ENCODE data around the gene IFNAR1. TPM values are rescaled to one million over a fixed set of nuclear protein-coding genes. Genes with fewer than 3 reads are reported as not detected.

Gene IFNAR1
- total and polyA plus RNA-seq, 2 of the 8 experiments (the other 6 are each of a cell fraction or from before 2014, with no cell fraction given), result 3.1 to 17.1 TPM

GRCh38 chr21:33403786-33404585 is 79.2 kb downstream of the IFNAR1 start (continued):
- TF ChIP-seq E2F6 (IDR thresholded peaks at IDR 0.05) (no peak), RFX5 (IDR thresholded peaks at IDR 0.05; ENCODE audit: borderline replicate concordance, low read depth, low read length) (no peak), ATF2 (IDR thresholded peaks at IDR 0.05; ENCODE audit: low read length) (no peak), GABPA (IDR thresholded peaks at IDR 0.05; ENCODE audit: borderline replicate concordance, insufficient read depth, low read length) (no peak), EZH2 (IDR thresholded peaks at IDR 0.05; ENCODE audit: low read depth, low read length, severe bottlenecking) (no peak), BACH1 (IDR thresholded peaks at IDR 0.05; ENCODE audit: low read length) (no peak), TBP (IDR thresholded peaks at IDR 0.05; ENCODE audit: low read depth, low read length) (peak; percentile 40; the same call in 1 of the 2 replicates), CEBPB (IDR thresholded peaks at IDR 0.05; ENCODE audit: low read depth, low read length) (no peak), RNF2 (IDR thresholded peaks at IDR 0.05; ENCODE audit: borderline replicate concordance, low read depth, low read length, missing control alignments, poor library complexity, severe bottlenecking) (no peak), YY1 (IDR thresholded peaks at IDR 0.05; ENCODE audit: low read depth, low read length) (no peak)
